HL-60 (cell line): ENCODE measurements around the gene MYOF.

Experiments
- DNase-seq, 2 experiments: peaks; one replicate each; pipeline ENCODE4 v3.0.0-alpha.2; 2010 to 2020; ENCODE audit warnings: low read depth in 1 of 2, low spot score in 1 of 2
- H3K27ac ChIP-seq: fragments of 250-450 bp; sonication (Bioruptor Pico); replicated peaks from 2 replicates; pipeline ENCODE4 v1.5.1; 2020; ENCODE audit warnings: mild to moderate bottlenecking, moderate library complexity
- H3K27me3 ChIP-seq: fragments of 250-450 bp; sonication (Bioruptor Pico); 2 replicates; pipeline ENCODE4 v1.5.1; 2021; ENCODE audit warnings: mild to moderate bottlenecking, moderate library complexity; ENCODE audit not compliant: insufficient read depth, poor library complexity, severe bottlenecking
- H3K4me3 ChIP-seq: replicated peaks from 2 replicates; pipeline ENCODE4 v1.5.1; 2011; ENCODE audit warnings: mild to moderate bottlenecking, control low read depth, low read length; ENCODE audit not compliant: insufficient read depth
- GABPA ChIP-seq: IDR thresholded peaks from 2 replicates; pipeline ENCODE4 v1.6.1; 2012; ENCODE audit warnings: low read depth
- POLR2AphosphoS5 ChIP-seq: IDR thresholded peaks from 2 replicates; pipeline ENCODE4 v1.6.1; 2012; ENCODE audit warnings: low read depth
- SPI1 ChIP-seq: IDR thresholded peaks from 2 replicates; pipeline ENCODE4 v1.6.1; 2012; ENCODE audit warnings: low read depth, mild to moderate bottlenecking, borderline replicate concordance
- TF ChIP-seq, protein P1 (sequence below): IDR thresholded peaks from 2 replicates; pipeline ENCODE4 v1.6.1; 2012; ENCODE audit warnings: low read depth; ENCODE audit not compliant: insufficient replicate concordance
- TF ChIP-seq, protein P2 (sequence below): IDR thresholded peaks from one replicate; pipeline ENCODE4 v1.5.1; 2011; ENCODE audit warnings: low read length, control low read depth, inconsistent platforms; ENCODE audit not compliant: insufficient read depth

Gene MYOF

DNA sequence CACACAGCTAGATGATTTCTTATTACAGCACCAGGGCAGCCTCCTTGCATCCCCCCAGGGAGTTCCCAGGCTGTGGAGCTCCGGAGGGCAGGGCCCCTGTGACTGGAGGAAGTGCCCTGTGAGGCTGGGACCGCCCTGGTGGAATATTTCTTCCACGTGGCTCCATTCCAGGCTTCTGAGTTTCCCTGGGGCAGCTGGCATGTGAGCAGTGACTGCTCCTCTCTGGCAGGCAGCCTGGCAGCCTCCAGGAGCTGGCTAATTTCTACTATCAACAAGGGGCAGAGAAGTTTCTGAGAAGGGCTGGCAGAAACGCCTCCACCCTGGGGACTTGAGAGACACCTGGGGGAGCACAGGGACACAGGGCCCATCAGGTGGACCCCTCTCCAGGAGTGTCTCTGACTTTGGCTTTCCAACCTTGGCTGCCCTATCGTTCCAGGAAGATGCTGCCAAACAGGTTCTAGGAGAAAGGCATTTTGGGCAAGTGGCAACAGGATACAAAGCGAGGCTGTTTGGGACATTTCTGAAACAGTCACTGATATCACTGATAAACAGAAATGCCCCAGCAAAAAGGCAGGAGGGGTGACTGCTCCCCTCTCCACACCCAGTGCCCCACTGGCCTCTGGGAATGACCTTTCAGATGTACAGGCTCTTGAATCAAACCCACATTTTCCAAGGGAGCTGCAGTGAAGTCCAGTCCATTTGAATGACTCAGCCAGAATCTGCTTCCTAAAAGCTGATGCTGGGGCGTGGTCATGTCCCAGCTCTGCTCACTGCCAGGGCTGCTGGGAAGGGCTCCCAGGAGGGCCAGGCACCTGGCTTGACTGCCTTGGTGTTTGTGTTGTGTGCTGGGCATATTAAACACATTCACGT lies 16.1 kb downstream of the MYOF start:
- Histone ChIP-seq H3K27me3 (no peaks in the 10 kb centered on the region), H3K27ac (no peak overlapping the region), H3K4me3 (no peak overlapping the region)
- no peak for DNase-seq
- TF ChIP-seq POLR2AphosphoS5, result no peak
- TF ChIP-seq GABPA, result no peak
- TF ChIP-seq, protein P1, sequence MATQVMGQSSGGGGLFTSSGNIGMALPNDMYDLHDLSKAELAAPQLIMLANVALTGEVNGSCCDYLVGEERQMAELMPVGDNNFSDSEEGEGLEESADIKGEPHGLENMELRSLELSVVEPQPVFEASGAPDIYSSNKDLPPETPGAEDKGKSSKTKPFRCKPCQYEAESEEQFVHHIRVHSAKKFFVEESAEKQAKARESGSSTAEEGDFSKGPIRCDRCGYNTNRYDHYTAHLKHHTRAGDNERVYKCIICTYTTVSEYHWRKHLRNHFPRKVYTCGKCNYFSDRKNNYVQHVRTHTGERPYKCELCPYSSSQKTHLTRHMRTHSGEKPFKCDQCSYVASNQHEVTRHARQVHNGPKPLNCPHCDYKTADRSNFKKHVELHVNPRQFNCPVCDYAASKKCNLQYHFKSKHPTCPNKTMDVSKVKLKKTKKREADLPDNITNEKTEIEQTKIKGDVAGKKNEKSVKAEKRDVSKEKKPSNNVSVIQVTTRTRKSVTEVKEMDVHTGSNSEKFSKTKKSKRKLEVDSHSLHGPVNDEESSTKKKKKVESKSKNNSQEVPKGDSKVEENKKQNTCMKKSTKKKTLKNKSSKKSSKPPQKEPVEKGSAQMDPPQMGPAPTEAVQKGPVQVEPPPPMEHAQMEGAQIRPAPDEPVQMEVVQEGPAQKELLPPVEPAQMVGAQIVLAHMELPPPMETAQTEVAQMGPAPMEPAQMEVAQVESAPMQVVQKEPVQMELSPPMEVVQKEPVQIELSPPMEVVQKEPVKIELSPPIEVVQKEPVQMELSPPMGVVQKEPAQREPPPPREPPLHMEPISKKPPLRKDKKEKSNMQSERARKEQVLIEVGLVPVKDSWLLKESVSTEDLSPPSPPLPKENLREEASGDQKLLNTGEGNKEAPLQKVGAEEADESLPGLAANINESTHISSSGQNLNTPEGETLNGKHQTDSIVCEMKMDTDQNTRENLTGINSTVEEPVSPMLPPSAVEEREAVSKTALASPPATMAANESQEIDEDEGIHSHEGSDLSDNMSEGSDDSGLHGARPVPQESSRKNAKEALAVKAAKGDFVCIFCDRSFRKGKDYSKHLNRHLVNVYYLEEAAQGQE, result no peak
- TF ChIP-seq, protein P2, sequence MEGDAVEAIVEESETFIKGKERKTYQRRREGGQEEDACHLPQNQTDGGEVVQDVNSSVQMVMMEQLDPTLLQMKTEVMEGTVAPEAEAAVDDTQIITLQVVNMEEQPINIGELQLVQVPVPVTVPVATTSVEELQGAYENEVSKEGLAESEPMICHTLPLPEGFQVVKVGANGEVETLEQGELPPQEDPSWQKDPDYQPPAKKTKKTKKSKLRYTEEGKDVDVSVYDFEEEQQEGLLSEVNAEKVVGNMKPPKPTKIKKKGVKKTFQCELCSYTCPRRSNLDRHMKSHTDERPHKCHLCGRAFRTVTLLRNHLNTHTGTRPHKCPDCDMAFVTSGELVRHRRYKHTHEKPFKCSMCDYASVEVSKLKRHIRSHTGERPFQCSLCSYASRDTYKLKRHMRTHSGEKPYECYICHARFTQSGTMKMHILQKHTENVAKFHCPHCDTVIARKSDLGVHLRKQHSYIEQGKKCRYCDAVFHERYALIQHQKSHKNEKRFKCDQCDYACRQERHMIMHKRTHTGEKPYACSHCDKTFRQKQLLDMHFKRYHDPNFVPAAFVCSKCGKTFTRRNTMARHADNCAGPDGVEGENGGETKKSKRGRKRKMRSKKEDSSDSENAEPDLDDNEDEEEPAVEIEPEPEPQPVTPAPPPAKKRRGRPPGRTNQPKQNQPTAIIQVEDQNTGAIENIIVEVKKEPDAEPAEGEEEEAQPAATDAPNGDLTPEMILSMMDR, result no peak

DNA sequence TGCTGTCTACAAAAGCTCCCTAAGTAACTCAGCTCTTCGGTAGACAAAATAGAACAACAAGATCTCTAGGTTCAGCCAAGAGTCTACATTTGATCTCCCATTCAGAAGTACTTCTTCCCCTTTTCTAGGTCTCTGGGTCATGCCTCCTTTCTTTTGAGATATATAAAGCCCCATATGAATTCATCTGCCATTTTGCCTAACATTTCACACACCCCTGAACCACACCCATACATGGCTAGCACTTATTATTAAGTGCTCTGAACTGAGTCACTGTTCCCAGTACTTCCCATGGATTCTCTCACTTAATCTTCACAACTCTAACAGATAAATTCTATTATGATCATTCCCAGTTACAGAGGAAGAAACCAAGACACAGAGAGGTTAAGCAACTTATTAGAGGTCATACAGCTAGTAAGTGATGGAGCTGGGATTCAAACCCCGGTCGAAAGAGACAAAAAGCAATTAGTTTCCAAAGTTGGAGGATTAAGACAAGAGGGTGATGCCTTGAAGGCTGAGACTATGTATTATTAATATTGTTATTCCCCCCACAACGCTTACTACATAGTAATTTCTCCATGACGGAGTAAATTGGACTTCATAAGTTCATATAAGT lies 17.3 kb downstream of the MYOF start:
- DNase-seq, result no peak
- no peaks in the 10 kb centered on the region for H3K27me3 ChIP-seq
- no peak overlapping the region for H3K27ac ChIP-seq
- TF ChIP-seq, protein P2, result no peak
- TF ChIP-seq SPI1 (no peak), GABPA (no peak), POLR2AphosphoS5 (no peak)
- TF ChIP-seq, protein P1, result no peak
- H3K4me3 ChIP-seq, result no peak overlapping the region

DNA sequence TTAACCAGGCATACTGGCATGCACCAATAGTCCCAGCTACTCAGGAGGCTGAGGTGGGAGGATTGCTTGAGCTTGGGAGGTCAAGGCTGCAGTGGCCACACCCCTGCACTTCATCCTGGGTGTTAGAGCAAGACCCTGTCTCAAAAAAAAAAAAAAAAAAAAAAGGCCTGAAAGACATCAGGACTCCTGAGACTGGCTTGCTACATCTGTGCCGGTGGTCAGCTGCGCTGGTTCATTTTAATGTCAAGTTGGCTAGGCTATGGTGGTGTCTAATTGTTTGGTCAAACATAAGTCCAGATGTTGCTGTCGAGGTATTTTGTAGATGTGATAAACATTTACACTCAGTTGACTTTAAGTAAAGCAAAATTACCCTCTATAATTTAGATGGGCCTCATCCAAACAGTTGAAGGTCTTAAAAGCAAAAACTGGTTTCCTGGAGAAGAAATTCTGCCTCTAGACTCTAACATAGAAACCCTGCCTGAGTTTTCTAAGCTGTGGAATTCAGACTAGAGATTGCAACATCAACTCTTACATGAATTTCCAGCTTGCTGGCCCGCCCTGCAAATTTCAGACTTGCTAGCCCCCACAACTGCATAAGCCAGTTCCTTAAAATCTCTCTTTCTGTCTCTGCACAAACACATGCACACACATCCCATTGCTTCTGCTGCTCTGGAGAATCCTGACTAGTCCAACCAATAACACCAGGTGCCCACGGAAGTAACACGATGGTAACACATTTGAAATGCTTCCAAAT lies 18.2 kb downstream of the MYOF start:
- TF ChIP-seq POLR2AphosphoS5 (no peak), SPI1 (peak; percentile 84)
- peak in 1 of 2 experiments; percentile 67 for DNase-seq
- Histone ChIP-seq H3K27ac (no peak overlapping the region), H3K27me3 (no peaks in the 10 kb centered on the region), H3K4me3 (no peak overlapping the region)

DNA sequence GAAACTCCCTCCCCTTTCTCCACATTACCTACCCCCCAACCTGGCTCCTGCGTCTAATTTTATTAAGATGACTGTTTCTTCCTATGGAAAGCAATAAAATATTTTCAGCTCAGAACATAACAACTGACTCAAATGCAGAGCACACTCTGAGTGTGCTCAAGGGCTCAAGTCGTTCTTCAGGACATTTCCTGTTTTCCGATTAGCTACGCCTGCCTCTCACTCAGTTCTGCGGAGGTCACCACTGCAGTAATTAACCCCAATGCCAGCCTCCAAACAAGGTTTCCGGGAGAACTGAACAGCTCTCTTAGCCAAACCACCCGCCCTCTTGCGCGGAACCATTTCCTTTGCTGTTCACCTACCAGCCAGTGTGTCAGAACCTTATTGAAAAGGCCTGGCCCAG lies 19.3 kb downstream of the MYOF start:
- Histone ChIP-seq H3K4me3 (no peak overlapping the region), H3K27ac (no peak overlapping the region), H3K27me3 (no peaks in the 10 kb centered on the region)
- TF ChIP-seq, protein P2, result no peak
- TF ChIP-seq, protein P1, result no peak
- TF ChIP-seq GABPA (no peak), SPI1 (no peak), POLR2AphosphoS5 (no peak)
- no peak for DNase-seq
